Spleen (tissue), 7 donors: ENCODE data around the gene AMOTL1.

ENCODE experiments used
- POLR2A ChIP-seq, 3 donors: fragments of 450-650 bp; IDR thresholded peaks; one replicate each; pipeline ENCODE4 v1.5.1; 2017; ENCODE audit warnings: antibody characterized with exemption in 3 of 3, mild to moderate bottlenecking in 1 of 3
- POLR2AphosphoS5 ChIP-seq, 3 donors: sonication (generic); formaldehyde crosslinking; IDR thresholded peaks; one replicate each; pipeline ENCODE4 v1.5.1; 2017; ENCODE audit warnings: antibody characterized with exemption in 3 of 3
- TF ChIP-seq, protein P1 (sequence below), 11 experiments: fragments of 200-600 bp in 7 of 11; fragments of 450-650 bp in 4 of 11; sonication (generic) in 4 of 11; IDR thresholded peaks in 8 of 11; conservative IDR thresholded peaks in 3 of 11; 1 replicate in 7 of 11; 2 replicates in 4 of 11; pipeline versions ENCODE4 v1.4.0 to v1.8.0; 2016 to 2021; ENCODE audit warnings: antibody characterized with exemption in 11 of 11, inconsistent platforms in 4 of 11, mild to moderate bottlenecking in 1 of 11
- donor health status: DM: no; HTN: no; CAD: no; lungs with moderate emphysema.
- donor health status: DM: no; HTN: no; CAD: no.
- donor health status: DM: no; HTN: no; CAD: no.

DNA sequence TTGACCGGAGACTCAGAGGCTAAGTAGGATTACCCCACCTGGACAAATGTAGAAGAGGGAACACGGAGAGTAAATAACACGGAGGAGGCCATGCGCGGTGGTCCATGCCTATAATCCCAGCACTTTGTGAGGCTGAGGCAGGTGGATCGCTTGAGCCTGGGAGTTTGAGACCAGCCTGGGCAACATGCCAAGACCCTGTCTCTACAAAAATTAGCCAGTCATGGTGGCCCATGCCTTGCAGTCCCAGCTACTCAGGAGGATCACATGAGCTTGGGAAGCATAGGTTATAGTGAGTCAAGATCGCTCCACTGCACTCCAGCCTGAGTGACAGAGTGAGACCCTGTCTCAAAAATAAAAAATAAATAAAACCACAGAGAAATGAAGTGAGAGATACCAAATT lies 53.9 kb downstream of the AMOTL1 start:
- TF ChIP-seq POLR2AphosphoS5 (IDR thresholded peaks at IDR 0.05) = no peak
- TF ChIP-seq, protein P1, sequence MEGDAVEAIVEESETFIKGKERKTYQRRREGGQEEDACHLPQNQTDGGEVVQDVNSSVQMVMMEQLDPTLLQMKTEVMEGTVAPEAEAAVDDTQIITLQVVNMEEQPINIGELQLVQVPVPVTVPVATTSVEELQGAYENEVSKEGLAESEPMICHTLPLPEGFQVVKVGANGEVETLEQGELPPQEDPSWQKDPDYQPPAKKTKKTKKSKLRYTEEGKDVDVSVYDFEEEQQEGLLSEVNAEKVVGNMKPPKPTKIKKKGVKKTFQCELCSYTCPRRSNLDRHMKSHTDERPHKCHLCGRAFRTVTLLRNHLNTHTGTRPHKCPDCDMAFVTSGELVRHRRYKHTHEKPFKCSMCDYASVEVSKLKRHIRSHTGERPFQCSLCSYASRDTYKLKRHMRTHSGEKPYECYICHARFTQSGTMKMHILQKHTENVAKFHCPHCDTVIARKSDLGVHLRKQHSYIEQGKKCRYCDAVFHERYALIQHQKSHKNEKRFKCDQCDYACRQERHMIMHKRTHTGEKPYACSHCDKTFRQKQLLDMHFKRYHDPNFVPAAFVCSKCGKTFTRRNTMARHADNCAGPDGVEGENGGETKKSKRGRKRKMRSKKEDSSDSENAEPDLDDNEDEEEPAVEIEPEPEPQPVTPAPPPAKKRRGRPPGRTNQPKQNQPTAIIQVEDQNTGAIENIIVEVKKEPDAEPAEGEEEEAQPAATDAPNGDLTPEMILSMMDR (IDR thresholded peaks at IDR 0.05 in 8 of 11, conservative IDR thresholded peaks at IDR 0.05 in 3 of 11) = no peak
- no peak for TF ChIP-seq POLR2A (IDR thresholded peaks at IDR 0.05)
